ENCODE data around the gene ANKH. TPM values are rescaled to one million over a fixed set of nuclear protein-coding genes. Genes with fewer than 3 reads are reported as not detected.

ANKH gene
- total RNA-seq, 1 experiment from 2014 or later: 13.9 TPM

- TF ChIP-seq CTCF (conservative IDR thresholded peaks at IDR 0.05; ENCODE audit: low read depth, low read length) (no peak), EZH2 (IDR thresholded peaks at IDR 0.05; ENCODE audit: borderline replicate concordance, low read depth, low read length, poor library complexity, severe bottlenecking) (no peak)
- CTCF ChIA-PET: no interaction called here
These were observed 166.0 kb downstream of the ANKH start for GRCh38 chr5:14705556-14705955.

DNA sequence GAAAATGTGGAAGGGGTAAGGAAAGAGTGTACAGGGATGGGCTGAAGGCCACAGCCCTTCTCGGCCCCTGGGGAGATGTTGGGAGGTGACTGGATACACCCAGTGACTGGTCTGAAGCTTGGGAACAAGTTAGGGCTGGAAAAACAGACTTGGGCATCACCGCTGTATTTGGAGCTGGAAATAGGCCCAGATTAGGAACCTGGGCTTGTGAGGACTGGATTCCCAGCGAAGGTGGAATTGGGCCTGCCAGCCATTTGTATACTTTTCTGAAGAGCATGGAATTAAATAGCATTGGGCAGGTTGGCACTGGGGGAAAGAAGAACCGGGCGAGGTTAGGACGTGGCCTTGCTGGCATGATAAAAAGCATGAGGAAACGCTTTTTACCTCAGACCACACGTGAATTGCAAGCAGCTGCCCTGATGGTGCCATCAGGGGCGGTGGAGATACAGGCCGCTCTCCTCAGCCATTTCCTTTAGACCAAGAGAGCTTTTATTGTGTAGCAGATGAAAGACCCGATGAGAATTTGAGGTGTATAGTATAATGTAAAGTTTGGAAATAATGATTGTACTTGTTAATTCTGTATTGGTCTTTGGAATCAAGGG, 169.2 kb downstream of the ANKH start:
- BruUV-seq (replicated peaks): no TSS peak
- no peaks in the 10 kb centered on the region for H3K9me3 ChIP-seq (ENCODE audit: low read depth, low read length, poor library complexity, severe bottlenecking)
- no peak for DNase-seq (ENCODE audit: low spot score)
- H3K36me3 ChIP-seq (ENCODE audit: insufficient read depth, low read length, poor library complexity, severe bottlenecking): peaks cover 3% of the 10 kb centered on the region
- POLR2A ChIA-PET (ENCODE audit: low non-redundant PET): no interaction called here
- TF ChIP-seq CTCF (conservative IDR thresholded peaks at IDR 0.05; ENCODE audit: low read depth, low read length) (no peak), EZH2 (IDR thresholded peaks at IDR 0.05; ENCODE audit: borderline replicate concordance, low read depth, low read length, poor library complexity, severe bottlenecking) (no peak)
- CTCF ChIA-PET: no interaction called here
- H3K27ac ChIP-seq (ENCODE audit: low read depth, low read length, poor library complexity, severe bottlenecking): no peak overlapping the region
- no peak overlapping the region for H3K4me3 ChIP-seq (ENCODE audit: low read depth, low read length, poor library complexity, severe bottlenecking)
- no peaks in the 10 kb centered on the region for H3K4me1 ChIP-seq (ENCODE audit: insufficient read depth, low read length, poor library complexity, severe bottlenecking)
- H3K27me3 ChIP-seq (replicated peaks; ENCODE audit: insufficient read depth, low read depth, low read length, poor library complexity): no peaks in the 10 kb centered on the region
- intact Hi-C loops (cut with micrococcal nuclease; ENCODE audit: unreplicated experiment): no loop called here

More at GRCh38 chr5:14705556-14705955, 166.0 kb downstream of the ANKH start:
- Histone ChIP-seq H3K36me3 (ENCODE audit: insufficient read depth, low read length, poor library complexity, severe bottlenecking) (peaks cover 3% of the 10 kb centered on the region), H3K27me3 (replicated peaks; ENCODE audit: insufficient read depth, low read depth, low read length, poor library complexity) (no peaks in the 10 kb centered on the region), H3K4me3 (ENCODE audit: low read depth, low read length, poor library complexity, severe bottlenecking) (no peak overlapping the region), H3K27ac (ENCODE audit: low read depth, low read length, poor library complexity, severe bottlenecking) (no peak overlapping the region), H3K4me1 (ENCODE audit: insufficient read depth, low read length, poor library complexity, severe bottlenecking) (no peaks in the 10 kb centered on the region), H3K9me3 (ENCODE audit: low read depth, low read length, poor library complexity, severe bottlenecking) (no peaks in the 10 kb centered on the region)
- intact Hi-C loops (cut with micrococcal nuclease; ENCODE audit: unreplicated experiment): no loop called here
- BruUV-seq (replicated peaks): no TSS peak
- DNase-seq (ENCODE audit: low spot score): no peak
- POLR2A ChIA-PET (ENCODE audit: low non-redundant PET): no interaction called here

DNA sequence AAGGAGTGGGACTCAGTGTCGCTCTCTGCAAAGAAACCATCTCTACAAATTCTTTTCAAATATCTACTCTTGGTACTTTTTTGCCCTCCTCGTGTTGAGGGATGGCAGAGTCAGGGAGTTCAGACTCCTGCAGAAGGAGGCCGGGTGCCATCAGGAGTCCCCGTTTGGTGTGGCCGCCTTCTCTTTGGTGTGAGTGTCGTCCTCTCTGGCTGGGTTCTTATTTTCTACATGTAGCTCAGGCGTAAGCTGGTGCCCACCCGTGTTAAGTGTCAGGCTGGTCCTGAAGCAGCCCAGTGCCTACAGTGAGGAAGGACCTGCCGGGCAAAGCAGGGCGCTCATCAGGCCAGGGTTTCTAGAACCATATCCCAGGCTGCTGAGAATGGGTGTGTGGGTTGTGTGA, 170.0 kb downstream of the ANKH start:
- POLR2A ChIA-PET (ENCODE audit: low non-redundant PET): no interaction called here
- DNase-seq (ENCODE audit: low spot score): no peak
- Histone ChIP-seq H3K9me3 (ENCODE audit: low read depth, low read length, poor library complexity, severe bottlenecking) (no peaks in the 10 kb centered on the region), H3K4me3 (ENCODE audit: low read depth, low read length, poor library complexity, severe bottlenecking) (no peak overlapping the region), H3K27ac (ENCODE audit: low read depth, low read length, poor library complexity, severe bottlenecking) (no peak overlapping the region), H3K4me1 (ENCODE audit: insufficient read depth, low read length, poor library complexity, severe bottlenecking) (no peaks in the 10 kb centered on the region), H3K27me3 (replicated peaks; ENCODE audit: insufficient read depth, low read depth, low read length, poor library complexity) (no peaks in the 10 kb centered on the region), H3K36me3 (ENCODE audit: insufficient read depth, low read length, poor library complexity, severe bottlenecking) (peaks cover 3% of the 10 kb centered on the region)
- CTCF ChIA-PET: no interaction called here
- TF ChIP-seq EZH2 (IDR thresholded peaks at IDR 0.05; ENCODE audit: borderline replicate concordance, low read depth, low read length, poor library complexity, severe bottlenecking) (no peak), CTCF (conservative IDR thresholded peaks at IDR 0.05; ENCODE audit: low read depth, low read length) (no peak)
- BruUV-seq (replicated peaks): no TSS peak
- intact Hi-C loops (cut with micrococcal nuclease; ENCODE audit: unreplicated experiment): no loop called here
